ENCODE data around the gene PARD6A. TPM values are rescaled to one million over a fixed set of nuclear protein-coding genes. Genes with fewer than 3 reads are reported as not detected.

PARD6A gene
- total and polyA plus RNA-seq, 2 of the 13 experiments (the other 11 are each of a cell fraction or from before 2014, with no cell fraction given), result 3.5 to 4.3 TPM

- no peak; a peak in 1 of 4 replicates for TF ChIP-seq EP300 (IDR thresholded peaks at IDR 0.05; ENCODE audit: low read depth in 2 of 2, low read length in 2 of 2)
- no peak for TF ChIP-seq EP300 (CRISPR knock-in tag; IDR thresholded peaks at IDR 0.05; ENCODE audit: borderline replicate concordance)
- no peak for TF ChIP-seq ARID3A (IDR thresholded peaks at IDR 0.05; ENCODE audit: low read depth, low read length)
- TF ChIP-seq ZNF615 (CRISPR knock-in tag; IDR thresholded peaks at IDR 0.05; ENCODE audit: borderline replicate concordance), result no peak
- no peak for TF ChIP-seq ZGPAT (CRISPR knock-in tag; IDR thresholded peaks at IDR 0.05)
- TF ChIP-seq POLR2AphosphoS2 (IDR thresholded peaks at IDR 0.05; ENCODE audit: low read depth, low read length), result no peak
- TF ChIP-seq SCMH1 (CRISPR knock-in tag; IDR thresholded peaks at IDR 0.05; ENCODE audit: borderline replicate concordance), result no peak
- TF ChIP-seq ZNF441 (CRISPR knock-in tag; IDR thresholded peaks at IDR 0.05; ENCODE audit: borderline replicate concordance), result no peak; the same call in 1 of the 2 replicates
- TF ChIP-seq IRF9 (CRISPR knock-in tag; IDR thresholded peaks at IDR 0.05; ENCODE audit: borderline replicate concordance), result no peak
- TF ChIP-seq, protein P1, sequence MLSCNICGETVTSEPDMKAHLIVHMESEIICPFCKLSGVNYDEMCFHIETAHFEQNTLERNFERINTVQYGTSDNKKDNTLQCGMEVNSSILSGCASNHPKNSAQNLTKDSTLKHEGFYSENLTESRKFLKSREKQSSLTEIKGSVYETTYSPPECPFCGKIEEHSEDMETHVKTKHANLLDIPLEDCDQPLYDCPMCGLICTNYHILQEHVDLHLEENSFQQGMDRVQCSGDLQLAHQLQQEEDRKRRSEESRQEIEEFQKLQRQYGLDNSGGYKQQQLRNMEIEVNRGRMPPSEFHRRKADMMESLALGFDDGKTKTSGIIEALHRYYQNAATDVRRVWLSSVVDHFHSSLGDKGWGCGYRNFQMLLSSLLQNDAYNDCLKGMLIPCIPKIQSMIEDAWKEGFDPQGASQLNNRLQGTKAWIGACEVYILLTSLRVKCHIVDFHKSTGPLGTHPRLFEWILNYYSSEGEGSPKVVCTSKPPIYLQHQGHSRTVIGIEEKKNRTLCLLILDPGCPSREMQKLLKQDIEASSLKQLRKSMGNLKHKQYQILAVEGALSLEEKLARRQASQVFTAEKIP (CRISPR knock-in tag; IDR thresholded peaks at IDR 0.05; ENCODE audit: borderline replicate concordance), result no peak
- TF ChIP-seq NR2F2 (IDR thresholded peaks at IDR 0.05; ENCODE audit: borderline replicate concordance, low read depth), result no peak
- TF ChIP-seq ZNF343 (CRISPR knock-in tag; IDR thresholded peaks at IDR 0.05), result no peak
- TF ChIP-seq ADNP (CRISPR knock-in tag; IDR thresholded peaks at IDR 0.05), result no peak
- TF ChIP-seq, protein P2, sequence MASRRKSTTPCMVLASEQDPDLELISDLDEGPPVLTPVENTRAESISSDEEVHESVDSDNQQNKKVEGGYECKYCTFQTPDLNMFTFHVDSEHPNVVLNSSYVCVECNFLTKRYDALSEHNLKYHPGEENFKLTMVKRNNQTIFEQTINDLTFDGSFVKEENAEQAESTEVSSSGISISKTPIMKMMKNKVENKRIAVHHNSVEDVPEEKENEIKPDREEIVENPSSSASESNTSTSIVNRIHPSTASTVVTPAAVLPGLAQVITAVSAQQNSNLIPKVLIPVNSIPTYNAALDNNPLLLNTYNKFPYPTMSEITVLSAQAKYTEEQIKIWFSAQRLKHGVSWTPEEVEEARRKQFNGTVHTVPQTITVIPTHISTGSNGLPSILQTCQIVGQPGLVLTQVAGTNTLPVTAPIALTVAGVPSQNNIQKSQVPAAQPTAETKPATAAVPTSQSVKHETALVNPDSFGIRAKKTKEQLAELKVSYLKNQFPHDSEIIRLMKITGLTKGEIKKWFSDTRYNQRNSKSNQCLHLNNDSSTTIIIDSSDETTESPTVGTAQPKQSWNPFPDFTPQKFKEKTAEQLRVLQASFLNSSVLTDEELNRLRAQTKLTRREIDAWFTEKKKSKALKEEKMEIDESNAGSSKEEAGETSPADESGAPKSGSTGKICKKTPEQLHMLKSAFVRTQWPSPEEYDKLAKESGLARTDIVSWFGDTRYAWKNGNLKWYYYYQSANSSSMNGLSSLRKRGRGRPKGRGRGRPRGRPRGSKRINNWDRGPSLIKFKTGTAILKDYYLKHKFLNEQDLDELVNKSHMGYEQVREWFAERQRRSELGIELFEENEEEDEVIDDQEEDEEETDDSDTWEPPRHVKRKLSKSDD (CRISPR knock-in tag; IDR thresholded peaks at IDR 0.05; ENCODE audit: low read depth), result peak; percentile 91
- TF ChIP-seq ZNF367 (CRISPR knock-in tag; IDR thresholded peaks at IDR 0.05; ENCODE audit: borderline replicate concordance), result no peak
- no peak for TF ChIP-seq PCBP2 (optimal IDR thresholded peaks at IDR 0.05; ENCODE audit: low read depth, low read length, poor library complexity, severe bottlenecking)
Observed at GRCh38 chr16:67660564-67661028, at the start of gene PARD6A (continued).

All from HepG2 (cell line).